Ectodermal cell (in vitro differentiated cells): ENCODE results near the gene USP10.
"Not testable (repeated sequence)": the region's sequence is repeated elsewhere in the genome, so short reads cannot be mapped to it uniquely, and the experiment has no call there.

Experiments used
- H3K27ac ChIP-seq: 2 replicates; pipeline ENCODE4 v1.7.0; 2013; ENCODE audit warnings: mild to moderate bottlenecking, low read depth, low read length; ENCODE audit not compliant: insufficient read depth, poor library complexity, severe bottlenecking
- H3K27me3 ChIP-seq: 2 replicates; pipeline ENCODE4 v1.7.0; 2013; ENCODE audit warnings: mild to moderate bottlenecking, low read length; ENCODE audit not compliant: insufficient read depth, control insufficient read depth, poor library complexity, severe bottlenecking
- H3K36me3 ChIP-seq: one replicate; pipeline ENCODE4 v1.7.0; 2013; ENCODE audit warnings: low read length; ENCODE audit not compliant: control insufficient read depth, insufficient read depth
- H3K4me1 ChIP-seq: one replicate; pipeline ENCODE4 v1.7.0; 2013; ENCODE audit warnings: low read length; ENCODE audit not compliant: control insufficient read depth, insufficient read depth
- H3K4me3 ChIP-seq: 2 replicates; pipeline ENCODE4 v1.7.0; 2013; ENCODE audit warnings: low read depth, low read length, control low read depth; ENCODE audit not compliant: insufficient read depth
- H3K9me3 ChIP-seq: 2 replicates; pipeline ENCODE4 v1.7.0; 2013; ENCODE audit warnings: mild to moderate bottlenecking, low read length, moderate library complexity; ENCODE audit not compliant: control insufficient read depth
- WGBS, 2 experiments: methylation state at CpG; one replicate each; pipeline ENCODE4 v1.1.7; 2013; ENCODE audit warnings: missing lambda C conversion rate in 2 of 2; 5-methylcytosine and 5-hydroxymethylcytosine counted together

USP10 gene

DNA sequence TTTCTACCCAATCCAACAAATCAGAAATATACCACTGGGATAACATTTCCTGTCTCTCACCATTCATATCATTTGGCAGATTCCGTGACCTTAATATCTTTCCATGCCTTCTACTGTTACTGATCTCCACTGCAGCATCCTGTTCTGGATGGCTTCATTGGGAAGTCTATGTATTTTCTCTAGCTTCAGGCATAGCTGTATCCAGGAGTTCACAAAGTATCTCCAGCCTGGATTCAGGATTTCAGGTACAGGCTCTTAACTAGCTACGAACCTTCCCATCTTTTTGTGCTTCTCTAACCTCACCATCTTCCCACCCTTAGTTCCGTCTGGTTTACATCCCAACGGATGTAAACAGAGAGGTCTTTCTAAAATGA lies 15.2 kb upstream of the USP10 start:
- Histone ChIP-seq H3K9me3 (no peaks in the 10 kb centered on the region), H3K27ac (no peak overlapping the region), H3K36me3 (no peaks in the 10 kb centered on the region), H3K4me3 (no peak overlapping the region), H3K4me1 (peaks cover 6% of the 10 kb centered on the region), H3K27me3 (no peaks in the 10 kb centered on the region)
- WGBS, 2 experiments = 84 to 87% methylated on average over 4 of the region's 4 CpGs

DNA sequence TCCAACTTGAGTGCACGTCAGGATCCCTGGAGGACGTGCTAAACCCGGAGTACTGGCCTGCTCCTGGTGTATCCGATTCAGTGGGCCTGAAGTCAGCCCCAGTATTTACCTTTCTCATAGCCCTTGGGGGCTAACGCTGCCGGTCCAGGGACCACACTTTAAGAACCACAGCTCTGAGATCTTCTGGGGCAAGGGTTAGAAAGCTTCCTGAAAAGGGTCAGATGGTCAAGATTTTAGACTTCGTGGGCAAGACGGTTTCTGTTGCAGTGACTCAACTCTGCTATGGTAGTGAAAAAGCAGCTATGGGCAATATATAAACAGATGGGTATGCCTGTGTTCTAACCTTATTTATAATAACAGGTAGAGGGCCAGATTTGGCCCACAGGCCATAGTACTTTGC lies 14.6 kb upstream of the USP10 start:
- Histone ChIP-seq H3K9me3 (no peaks in the 10 kb centered on the region), H3K4me1 (peaks cover 6% of the 10 kb centered on the region), H3K4me3 (no peak overlapping the region), H3K36me3 (no peaks in the 10 kb centered on the region), H3K27ac (no peak overlapping the region), H3K27me3 (no peaks in the 10 kb centered on the region)
- 86 to 90% methylated on average over 8 of the region's 8 CpGs for WGBS, 2 experiments

DNA sequence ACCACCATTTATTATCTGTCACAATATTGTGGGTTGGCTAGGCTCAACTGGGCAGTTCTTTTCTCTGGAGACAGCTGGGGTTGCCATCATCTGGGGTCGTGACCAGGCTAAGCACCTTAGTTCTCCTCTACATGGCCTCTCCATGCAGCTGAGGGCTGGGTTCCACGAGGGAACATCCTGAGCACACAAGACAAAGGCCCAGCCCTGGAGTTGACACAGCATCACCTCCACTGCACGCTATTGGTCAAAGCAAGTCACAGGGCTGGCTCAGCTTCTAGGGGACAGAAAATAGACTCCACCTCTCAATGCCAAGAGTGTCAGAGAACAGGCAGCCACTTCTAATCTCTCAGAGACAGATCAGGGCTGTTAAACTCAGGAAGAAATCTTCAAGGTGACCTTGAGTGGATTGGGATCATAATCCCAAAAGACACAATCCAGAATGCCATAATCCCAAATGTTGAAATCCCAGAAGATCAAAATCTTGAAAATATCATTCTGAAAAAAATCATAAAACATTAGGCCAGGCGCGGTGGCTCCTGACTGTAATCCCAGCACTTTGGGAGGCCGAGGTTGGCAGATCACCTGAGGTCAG lies 13.0 kb upstream of the USP10 start:
- Histone ChIP-seq H3K27ac (no peak overlapping the region), H3K27me3 (no peaks in the 10 kb centered on the region)

DNA sequence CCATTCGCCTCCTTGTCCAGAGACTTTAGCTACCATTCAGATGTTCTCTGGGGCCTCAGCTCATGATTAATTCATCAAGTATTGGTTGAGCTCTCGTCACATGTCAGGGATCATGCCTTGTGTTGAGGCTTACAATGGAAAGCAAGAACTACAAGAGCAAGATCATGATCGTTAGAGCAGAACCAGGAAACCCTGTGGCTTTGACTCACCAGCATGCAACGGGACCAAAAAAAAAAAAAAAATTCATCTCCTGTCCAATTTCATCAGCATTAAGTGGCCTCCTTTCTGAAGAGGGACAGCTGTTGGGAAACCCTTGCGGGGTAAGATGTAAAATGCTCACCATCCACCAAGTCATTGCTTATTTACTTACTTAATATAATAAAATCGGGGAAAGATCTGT lies 12.1 kb upstream of the USP10 start:
- Histone ChIP-seq H3K27me3 (no peaks in the 10 kb centered on the region), H3K27ac (no peak overlapping the region), H3K36me3 (no peaks in the 10 kb centered on the region), H3K9me3 (no peaks in the 10 kb centered on the region), H3K4me3 (no peak overlapping the region), H3K4me1 (peaks cover 6% of the 10 kb centered on the region)
- WGBS, 2 experiments = 95 to 97% methylated on average over 6 of the region's 6 CpGs

More for the DNA sequence above, 13.0 kb upstream of the USP10 start:
- peaks cover 6% of the 10 kb centered on the region for H3K4me1 ChIP-seq
- H3K4me3 ChIP-seq = no peak overlapping the region
- no peaks in the 10 kb centered on the region for H3K9me3 ChIP-seq
- H3K36me3 ChIP-seq = no peaks in the 10 kb centered on the region
- 87 to 91% methylated on average over 6 of the region's 6 CpGs for WGBS, 2 experiments

DNA sequence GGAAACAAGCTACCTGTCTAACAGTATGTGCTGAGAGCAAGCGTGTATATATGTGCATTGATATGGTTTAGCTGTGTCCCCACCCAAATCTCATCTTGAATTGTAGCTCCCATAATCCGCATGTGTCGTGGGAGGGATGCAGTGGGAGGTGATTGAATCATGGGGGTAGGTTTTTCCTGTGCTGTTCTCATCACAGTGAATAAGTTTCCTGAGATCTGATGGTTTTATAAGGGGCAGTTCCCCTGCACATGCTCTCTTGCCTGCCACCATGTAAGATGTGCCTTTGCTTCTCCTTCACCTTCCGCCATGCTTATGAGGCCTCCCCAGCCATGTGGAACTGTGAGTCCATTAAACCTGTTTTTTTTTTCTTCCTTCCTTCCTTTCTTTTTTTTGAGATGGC lies 11.6 kb upstream of the USP10 start:
- WGBS, 2 experiments = 96 to 98% methylated on average over 4 of the region's 4 CpGs

DNA sequence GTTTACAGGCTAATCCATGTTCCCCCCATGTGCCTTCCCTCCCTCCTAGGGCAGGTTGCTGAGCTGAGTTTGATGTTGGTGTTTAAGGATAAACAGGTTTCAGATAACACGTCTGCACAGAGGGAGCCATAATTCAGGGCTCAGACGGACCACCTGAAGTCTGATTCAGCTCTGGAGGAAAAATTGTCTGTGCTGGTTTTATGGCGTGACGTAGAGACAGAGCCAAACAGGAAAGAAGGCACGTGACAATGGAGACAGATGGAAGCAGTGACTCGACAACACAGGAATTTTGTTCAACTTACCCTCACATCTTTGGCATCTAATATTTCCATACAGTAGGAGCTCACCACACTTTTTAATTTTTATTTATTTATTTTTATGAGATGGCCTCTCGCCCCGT lies 10.7 kb upstream of the USP10 start:
- H3K27me3 ChIP-seq = no peaks in the 10 kb centered on the region
- H3K27ac ChIP-seq = no peak overlapping the region
- H3K9me3 ChIP-seq = no peaks in the 10 kb centered on the region
- H3K36me3 ChIP-seq = no peaks in the 10 kb centered on the region
- no peak overlapping the region for H3K4me3 ChIP-seq
- WGBS, 2 experiments = 91% methylated on average over 8 of the region's 8 CpGs
- H3K4me1 ChIP-seq = peaks cover 5% of the 10 kb centered on the region

More for the DNA sequence above, 11.6 kb upstream of the USP10 start:
- H3K4me1 ChIP-seq, H3K27me3 ChIP-seq, H3K9me3 ChIP-seq, H3K36me3 ChIP-seq, H3K4me3 ChIP-seq, H3K27ac ChIP-seq: not testable (repeated sequence)

DNA sequence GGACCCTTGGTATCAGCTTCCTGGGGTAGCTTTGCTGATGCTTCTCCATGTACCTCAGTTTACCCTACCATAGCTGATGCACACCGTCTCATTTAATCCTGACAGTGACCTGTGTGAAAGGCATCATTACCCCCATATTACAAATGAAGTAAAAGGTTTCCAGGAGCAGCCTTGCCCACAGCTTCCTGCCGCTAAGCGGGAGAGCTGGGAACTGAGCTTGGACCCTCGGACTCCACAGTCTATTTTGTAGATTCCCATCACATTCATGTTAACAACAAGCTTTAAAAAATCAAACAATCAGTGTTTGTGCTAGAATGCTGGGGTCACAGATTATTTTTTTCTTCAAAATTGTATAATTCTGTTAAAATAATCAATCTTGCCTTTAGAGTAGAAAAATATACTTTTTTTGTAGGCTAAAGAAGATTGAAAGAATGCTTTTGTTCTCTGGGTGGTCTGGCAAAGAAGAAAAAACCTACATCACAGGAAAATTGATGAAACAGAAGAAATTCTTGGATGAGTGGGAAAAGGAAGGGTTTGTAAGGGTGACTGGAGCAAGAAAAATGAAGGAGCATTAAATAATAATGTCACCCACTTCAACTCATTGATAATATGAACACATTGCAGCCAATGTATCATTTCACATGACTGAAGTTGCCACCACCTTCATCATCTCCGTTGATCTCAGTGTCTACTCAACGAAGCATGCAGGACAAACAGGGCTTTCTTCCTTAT lies 9.5 kb upstream of the USP10 start:
- 95 to 97% methylated on average over 6 of the region's 6 CpGs for WGBS, 2 experiments
- H3K9me3 ChIP-seq = no peaks in the 10 kb centered on the region

DNA sequence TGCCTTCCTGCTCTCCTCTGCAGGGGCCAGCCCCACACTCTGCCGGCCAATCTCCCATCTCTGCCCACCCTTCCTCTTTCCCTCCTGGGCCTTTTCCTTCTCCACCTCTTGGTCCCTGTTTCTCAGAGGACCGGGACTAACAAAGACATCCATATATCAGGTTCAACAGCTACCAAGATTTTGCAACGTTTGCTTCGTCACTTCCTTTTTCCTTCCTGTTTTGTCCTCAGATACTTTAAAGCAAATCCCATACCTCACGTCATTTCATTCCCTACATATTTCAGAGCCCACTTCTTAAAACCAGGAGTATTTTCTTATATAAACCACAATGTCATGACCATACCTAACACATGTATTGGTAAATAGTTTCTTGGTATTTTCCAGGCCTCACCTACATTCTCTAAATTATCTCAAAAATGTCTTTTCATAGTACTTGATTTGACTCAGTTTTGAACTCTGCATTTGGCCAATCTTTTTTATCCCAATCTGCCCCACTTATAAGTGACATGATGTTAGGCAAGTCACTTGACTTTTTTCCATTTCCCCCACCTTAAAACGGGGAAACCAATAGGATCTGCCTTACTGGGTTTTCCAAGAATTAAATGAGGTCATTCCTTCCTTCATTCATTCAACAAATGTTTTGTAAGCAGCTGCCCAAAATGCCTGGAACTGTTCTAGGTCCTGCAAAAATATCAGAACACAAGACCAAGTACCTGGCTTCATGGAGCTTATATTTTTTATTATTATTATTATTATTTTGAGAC lies 7.2 kb upstream of the USP10 start:
- no peak overlapping the region for H3K4me3 ChIP-seq
- no peak overlapping the region for H3K27ac ChIP-seq
- 93 to 94% methylated on average over 6 of the region's 6 CpGs for WGBS, 2 experiments
- no peaks in the 10 kb centered on the region for H3K27me3 ChIP-seq
- H3K9me3 ChIP-seq = no peaks in the 10 kb centered on the region
- no peaks in the 10 kb centered on the region for H3K36me3 ChIP-seq
- no peaks in the 10 kb centered on the region for H3K4me1 ChIP-seq

More for the DNA sequence above, 9.5 kb upstream of the USP10 start:
- H3K27ac ChIP-seq = no peak overlapping the region
- no peaks in the 10 kb centered on the region for H3K4me1 ChIP-seq
- H3K36me3 ChIP-seq = no peaks in the 10 kb centered on the region
- H3K4me3 ChIP-seq = no peak overlapping the region
- no peaks in the 10 kb centered on the region for H3K27me3 ChIP-seq

DNA sequence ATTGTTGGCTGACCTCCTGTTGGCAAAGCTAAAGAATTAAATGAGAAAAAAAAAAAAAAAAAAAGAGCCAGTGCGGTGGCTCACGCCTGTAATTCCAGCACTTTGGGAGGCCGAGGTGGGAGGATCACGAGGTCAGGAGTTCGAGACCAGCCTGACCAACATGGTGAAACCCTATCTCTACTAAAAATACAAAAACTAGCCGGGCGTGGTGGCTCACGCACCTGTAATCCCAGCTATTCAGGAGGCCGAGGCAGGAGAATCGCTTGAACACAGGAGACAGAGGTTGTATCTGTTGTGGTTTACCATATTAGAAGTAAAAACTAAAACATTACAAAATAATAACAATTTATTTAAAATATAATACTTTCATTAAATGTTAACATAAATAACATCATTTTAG lies 5.9 kb upstream of the USP10 start:
- not testable (repeated sequence) for H3K36me3 ChIP-seq, H3K9me3 ChIP-seq, H3K27me3 ChIP-seq, H3K4me3 ChIP-seq, H3K27ac ChIP-seq, H3K4me1 ChIP-seq
- 93% methylated on average over 8 of the region's 10 CpGs for WGBS, 2 experiments

DNA sequence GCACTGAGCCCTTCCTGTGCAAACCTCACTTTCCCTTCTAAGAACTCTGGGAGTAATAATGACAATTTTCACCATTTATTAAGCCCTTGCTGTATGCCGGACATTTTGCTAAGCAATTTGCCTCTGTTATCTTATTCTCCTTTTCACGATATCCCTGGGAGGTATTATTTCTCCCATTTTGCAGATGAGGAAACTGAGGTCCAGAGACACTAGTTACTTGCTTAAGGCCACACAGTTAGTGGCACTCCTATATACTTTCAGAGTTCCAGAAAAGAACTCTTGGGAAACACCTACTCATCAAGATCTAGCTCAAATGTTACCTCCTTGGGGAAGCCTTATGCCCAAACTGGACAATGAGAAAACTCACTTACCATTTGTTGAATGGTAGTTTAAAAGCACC lies 4.8 kb upstream of the USP10 start:
- no peaks in the 10 kb centered on the region for H3K9me3 ChIP-seq
- H3K4me1 ChIP-seq = no peaks in the 10 kb centered on the region
- H3K27ac ChIP-seq = no peak overlapping the region
- no peak overlapping the region for H3K4me3 ChIP-seq
- H3K36me3 ChIP-seq = no peaks in the 10 kb centered on the region
- WGBS, 2 experiments = 94 to 98% methylated on average over 2 of the region's 2 CpGs
- H3K27me3 ChIP-seq = no peaks in the 10 kb centered on the region
